ENCODE data around the gene HMOX1.

Gene HMOX1

DNA sequence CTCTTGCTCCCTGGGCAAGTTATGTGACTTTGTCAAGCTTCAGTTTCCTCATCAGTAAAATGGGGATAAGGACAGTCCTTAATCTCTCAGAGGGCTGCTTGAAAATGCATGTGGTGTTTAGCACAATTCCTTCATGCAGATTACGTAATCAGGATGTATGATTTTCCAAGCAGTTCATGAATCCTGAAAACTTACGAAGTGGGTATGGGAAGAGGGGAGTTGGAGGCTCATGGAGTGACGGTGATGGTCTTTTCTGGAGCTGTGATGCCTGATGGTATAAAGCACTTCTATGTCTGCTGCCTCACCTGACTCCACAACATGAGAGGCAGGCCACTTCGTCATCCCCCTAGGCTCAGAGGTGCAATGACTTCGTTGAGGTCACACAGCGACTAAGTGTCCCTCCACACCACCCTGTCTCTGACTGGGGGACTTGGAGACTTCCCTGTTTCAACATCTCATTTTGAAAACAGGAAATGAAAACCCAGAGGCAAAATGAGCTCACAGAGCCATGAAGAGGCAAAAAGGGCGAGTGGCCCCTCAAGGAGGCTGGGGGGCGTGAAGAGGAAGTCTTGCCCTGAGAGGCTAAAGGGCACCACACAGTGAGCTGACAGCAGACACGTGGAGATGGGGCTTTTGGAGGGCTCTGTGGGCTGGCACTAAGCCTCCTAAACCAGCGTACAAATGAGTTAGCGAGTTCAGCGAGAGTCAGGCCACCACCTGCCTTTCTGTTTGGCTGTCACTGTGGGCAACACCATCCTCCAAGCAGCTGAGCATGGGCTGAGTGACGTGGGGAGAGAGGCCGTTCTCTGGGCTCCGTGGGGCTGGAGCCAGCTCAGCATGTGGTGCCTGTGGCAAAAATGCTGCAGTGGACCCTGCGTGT lies 29.1 kb downstream of the HMOX1 start:
- no peak for DNase-seq

DNA sequence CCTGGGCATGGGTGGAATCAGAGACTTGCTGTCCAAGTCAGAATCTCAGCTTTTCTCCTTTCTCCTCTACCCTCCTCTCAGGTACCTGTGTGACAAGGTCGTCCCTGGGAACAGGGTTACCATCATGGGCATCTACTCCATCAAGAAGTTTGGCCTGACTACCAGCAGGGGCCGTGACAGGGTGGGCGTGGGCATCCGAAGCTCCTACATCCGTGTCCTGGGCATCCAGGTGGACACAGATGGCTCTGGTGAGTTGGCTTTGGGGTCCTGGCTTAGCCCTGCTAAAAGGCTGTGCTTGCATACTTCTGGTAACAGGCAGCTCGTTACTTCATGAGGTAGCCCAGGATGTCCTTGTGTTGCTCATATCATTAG lies 29.8 kb downstream of the HMOX1 start:
- DNase-seq, result no peak

DNA sequence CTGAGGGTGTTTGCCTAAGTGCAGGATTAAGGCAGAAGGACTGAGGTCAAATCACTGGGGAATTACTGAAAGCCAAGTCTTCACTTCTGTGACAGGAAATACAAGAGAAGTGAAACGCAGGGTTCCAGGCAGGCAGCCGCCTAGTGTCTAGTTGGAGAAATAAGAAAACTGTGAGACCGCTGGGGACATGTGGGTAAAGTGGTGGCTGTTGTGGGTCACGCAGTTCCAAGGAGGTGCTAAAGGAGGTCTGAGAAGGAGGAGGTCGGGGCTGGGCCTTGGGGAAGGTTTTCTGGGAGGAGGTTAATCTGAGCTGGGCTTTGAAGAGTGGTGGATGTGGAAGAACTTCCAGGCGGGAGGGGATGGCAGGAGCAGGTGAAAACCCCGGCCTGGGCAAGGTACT lies 30.2 kb downstream of the HMOX1 start:
- no peak for DNase-seq

DNA sequence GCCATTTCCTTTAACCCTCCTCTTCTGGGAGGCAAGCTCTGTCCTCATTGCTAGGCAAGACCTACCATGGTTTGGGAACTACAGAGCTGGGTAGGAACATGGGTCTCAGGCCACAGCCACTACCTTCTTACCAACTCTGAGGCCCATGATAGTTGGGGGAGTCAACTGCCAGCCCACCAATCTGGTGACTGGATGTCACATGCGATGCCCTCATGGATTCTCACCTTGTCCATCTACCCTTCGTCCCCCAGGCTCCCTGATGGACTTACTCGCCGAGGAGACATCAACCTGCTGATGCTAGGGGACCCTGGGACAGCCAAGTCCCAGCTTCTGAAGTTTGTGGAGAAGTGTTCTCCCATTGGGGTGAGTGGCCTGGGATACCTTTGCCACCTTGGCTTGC lies 32.7 kb downstream of the HMOX1 start:
- DNase-seq, result no peak

DNA sequence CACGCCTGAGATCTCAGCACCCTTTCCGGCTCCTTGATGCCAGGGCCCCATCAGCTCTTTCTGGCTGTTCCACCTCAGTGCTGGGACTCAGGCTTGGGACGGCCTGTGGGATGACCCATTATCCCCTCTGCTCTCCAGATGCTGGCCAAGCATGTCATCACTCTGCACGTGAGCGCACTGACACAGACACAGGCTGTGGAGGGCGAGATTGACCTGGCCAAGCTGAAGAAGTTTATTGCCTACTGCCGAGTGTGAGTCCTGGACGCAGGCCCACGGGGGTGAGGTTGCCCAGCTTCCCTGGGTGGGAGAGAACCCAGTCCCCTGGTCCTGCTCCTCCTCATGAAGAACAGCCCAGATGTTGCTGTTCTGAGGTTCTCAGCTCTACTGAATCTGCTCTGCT lies 36.7 kb downstream of the HMOX1 start:
- DNase-seq, result no peak

DNA sequence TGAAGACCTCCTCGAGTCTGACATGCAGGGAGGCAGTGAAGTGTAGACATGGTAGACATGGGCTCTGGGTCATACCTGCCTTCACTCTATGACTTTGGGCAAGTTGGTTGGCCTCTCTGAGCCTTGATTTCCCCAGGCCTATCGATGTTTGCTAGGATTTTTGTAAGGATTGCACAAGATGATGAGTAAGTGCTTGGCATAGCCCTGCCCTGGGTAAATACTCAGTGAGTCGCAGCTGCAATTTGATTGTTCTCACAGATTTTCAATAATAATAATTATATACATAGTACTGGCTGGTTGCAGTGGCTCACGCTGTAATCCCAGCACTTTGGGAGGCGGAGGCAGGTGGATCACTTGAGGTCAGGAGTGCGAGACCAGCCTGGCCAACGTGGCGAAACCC lies 37.2 kb downstream of the HMOX1 start:
- no peak for DNase-seq

DNA sequence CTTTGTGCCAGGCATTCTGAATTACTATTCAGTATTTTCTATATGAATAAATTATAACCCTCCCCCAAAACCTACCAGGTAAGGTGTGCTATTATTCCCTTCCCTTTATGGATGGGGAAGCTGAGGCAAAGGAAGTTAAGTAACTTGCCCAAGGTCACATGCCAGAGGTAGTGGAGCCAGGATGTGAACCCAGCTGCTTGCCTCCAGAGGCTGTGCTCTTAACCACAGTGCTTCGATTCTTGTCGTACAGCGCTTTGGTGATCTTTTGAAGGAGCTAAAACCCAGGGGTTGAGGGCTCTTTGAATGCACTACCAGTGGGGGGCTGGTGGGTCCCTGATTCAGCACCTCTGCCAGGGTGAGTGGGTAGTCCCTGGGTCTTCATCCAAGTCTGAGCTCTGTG lies 37.8 kb downstream of the HMOX1 start:
- DNase-seq, result no peak

DNA sequence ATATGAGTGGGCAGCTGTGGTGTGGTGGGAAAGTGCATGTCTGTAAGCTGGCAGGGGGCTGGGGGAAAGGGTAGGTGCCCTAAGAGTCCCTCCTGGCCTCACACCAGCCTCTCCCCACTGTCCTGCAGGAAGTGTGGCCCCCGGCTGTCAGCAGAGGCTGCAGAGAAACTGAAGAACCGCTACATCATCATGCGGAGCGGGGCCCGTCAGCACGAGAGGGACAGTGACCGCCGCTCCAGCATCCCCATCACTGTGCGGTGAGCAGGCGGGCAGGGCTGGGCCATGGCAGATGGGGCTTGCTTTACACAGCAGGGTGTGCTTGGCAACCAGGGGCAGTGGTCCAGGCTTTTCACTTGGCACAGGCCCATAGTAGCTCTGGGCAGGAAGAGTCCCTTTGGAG lies 38.9 kb downstream of the HMOX1 start:
- DNase-seq, result no peak

DNA sequence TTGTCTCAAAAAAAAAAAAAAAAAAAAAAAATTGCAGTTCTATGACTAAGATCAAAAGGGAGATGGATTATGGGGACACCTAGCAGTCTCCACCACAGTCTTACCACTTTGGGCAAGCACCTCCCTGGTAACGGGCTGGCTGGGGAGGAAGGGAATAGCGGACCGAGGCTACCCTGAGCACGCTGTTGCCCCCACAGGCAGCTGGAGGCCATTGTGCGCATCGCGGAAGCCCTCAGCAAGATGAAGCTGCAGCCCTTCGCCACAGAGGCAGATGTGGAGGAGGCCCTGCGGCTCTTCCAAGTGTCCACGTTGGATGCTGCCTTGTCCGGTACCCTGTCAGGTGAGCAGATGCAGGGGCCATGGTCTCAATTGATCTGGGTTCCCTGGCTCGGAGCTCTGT lies 40.2 kb downstream of the HMOX1 start:
- no peak for DNase-seq

DNA sequence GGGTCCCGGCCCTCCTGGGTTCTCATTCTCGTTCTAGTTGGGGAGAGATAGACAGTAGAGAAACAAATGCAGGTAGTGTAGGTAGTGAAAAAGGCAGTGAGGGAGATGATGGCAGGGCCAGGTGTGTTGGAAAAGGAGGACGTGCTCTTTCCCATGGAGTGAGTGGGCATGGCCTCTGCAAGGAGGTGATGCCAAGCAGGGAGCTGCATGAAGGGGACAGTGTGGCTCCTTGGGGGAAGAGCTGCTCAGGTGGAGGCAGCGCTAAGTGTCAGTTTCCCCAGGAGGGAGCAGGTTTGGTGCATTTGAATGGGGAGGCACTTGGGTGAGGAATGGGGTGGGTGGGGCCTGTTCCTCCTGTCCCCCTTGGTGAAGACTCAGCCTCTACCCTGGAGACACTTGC lies 41.2 kb downstream of the HMOX1 start:
- no peak for DNase-seq

DNA sequence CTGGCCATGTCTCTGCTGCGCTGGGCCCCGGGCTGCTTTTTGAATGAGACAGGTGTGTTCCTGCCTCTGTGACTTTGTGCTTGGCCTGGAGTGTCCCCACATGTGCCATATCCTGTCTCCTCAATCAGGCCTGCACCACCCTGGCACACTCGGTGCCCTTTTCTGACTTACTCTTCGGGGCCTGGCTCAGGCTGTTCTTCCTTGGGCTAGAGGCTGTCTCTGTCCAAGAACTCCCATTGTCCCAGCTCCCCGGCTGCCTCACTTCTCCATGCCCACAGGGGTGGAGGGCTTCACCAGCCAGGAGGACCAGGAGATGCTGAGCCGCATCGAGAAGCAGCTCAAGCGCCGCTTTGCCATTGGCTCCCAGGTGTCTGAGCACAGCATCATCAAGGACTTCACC lies 42.0 kb downstream of the HMOX1 start:
- DNase-seq, result no peak

DNA sequence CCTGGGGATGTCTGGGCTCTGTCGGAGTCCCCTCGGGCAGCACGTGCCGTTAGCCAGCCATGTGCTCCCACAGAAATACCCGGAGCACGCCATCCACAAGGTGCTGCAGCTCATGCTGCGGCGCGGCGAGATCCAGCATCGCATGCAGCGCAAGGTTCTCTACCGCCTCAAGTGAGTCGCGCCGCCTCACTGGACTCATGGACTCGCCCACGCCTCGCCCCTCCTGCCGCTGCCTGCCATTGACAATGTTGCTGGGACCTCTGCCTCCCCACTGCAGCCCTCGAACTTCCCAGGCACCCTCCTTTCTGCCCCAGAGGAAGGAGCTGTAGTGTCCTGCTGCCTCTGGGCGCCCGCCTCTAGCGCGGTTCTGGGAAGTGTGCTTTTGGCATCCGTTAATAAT lies 43.2 kb downstream of the HMOX1 start:
- no peak for DNase-seq

DNA sequence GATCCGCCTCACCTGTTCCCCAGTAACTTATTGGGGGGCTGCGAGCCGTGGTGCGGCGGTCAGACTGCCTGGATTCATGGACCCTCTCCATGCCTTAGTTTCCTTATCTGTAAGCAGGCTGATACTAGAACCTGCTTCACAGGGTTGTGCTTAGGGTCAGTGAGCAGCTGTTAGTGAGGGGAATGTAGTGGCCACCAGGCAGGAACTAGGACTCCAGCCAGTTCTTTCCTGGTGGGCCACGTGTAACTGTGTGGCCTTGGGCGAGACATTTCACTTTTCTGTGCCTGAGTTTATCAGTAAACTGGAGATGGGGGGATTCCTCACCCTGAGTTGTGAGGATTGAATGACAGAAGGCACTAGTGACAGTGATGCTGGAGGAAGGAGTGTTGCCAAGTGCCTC lies 43.9 kb downstream of the HMOX1 start:
- no peak for DNase-seq

DNA sequence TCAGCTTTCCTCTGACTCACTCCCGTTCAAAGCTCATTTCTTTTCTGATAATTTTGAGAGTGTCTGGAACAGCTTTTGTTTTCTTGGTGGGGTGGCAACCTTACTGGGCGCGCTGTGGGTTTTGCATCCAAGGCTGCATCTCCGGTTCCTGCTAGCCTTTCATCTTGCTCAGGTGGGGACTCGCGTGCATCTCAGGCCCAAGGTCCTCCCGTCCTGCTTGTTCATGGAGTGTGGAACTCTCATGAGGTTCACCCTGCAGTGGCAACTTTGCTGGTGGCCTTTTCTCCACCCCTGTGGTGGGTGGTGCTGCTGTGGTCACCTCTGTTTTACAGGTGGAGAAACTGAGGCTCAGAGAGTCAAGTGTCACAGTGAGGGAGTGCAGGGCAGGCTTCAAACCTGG lies 44.6 kb downstream of the HMOX1 start:
- no peak for DNase-seq

DNA sequence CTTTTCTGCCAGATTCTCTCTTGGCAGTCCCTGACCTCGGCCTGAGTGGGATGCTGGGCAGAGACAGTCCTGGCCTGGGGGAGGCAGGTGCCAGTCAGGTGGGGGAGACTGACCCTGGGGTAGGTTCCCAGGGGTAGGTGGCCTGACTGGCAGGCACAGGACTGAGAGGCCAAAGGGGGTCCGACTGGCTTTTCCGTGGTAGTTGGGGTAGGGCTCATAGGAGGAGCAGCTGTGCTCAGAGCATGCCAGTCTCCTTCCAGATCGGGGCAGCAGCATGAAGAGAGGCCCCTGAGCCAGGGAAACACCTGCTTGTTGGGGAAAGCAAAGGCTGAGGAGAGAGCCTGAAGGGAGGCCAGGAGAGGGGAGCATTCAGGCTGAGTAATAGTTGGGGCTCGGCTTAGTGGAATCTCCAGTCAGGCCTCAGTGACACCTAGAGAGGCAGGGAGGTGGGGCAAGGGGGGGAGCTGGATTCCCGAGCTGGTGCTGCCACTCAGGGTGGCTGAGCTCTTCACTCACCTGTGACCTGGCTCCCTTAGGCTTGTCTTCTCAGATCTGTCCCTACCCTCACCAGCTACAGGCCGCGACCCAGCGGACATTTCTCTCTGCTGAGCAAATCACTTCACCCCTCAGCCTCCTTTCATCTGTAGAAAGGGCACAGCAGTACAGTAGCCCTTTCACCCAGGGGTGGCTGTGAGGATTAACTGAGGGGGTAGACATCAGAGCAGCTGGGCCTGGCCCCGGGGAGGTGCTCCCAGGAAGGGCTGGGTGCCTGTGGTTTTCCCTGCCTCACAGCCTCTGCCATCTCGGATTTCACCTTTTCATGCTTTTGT lies 45.3 kb downstream of the HMOX1 start:
- no peak for DNase-seq

DNA sequence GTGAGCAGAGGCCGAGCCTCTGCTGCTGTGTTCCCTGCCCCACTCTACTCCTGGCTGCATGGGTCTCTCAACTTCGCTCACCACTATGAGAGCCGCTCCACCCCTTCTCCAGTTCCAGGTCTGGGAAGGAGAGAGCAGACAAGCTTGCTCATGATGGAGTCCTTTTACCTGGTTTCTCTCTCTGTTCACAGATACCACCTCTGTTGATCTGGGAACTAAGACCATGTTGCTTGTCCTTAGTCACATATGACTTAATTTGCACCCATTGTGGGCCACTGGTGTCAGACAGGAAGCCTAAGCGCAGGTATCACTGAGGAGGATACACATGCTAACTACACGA lies 45.9 kb downstream of the HMOX1 start:
- DNase-seq, result no peak

DNA sequence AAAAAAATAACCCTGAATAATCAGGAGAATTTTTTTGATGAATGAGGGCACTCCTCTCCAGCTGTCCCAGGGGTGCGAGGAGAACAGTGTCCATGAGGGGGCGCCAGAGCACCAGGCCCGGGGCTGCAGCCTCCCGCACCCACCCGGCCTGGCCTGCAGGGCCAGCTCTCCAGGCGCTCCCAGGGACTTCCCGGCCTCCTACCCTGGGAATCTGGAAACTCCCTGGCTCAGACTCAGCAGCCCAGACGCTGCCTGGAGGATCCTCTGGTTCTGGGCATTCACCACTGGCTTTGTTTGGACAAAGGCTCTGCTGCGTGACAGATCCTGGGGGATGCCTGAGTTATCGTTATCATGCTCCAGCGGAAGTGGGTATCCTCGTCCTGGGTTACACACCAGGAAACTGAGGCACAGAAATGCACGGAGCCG lies 50.0 kb downstream of the HMOX1 start:
- no peak for DNase-seq

DNA sequence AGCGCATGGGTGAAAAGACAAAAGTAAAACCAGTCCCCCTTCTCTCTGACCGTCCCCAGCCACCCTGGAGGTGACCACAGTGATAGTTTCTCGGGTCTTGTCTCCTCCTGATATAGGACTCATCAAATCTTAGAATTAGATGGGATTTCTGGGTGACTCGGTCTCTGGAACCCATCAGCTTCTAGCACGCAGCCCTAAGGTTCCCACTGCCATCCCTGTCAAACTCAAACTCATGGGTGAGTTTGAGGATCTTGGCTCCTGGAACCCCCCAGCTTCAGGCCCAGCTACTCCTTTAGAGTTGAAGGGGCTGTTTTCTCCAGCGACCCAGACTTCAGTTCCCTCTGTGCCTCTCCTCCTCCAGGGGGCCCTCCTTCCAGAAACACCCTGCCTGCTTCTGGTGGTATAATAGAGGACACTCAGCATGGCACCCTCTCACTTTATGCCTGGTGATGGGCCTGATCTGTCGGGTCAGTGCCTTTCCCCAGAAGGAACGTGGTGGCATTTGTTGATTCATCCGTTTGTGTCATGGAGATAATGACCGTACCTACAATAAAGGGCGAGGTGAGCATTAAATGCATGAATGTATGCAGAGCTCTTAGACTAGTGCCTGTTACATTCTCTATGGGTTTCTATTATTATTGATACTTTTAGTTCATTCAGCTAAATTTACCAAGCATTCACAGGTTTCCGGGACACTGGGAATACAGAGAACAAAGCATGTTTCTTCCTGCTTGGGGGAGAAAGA lies 50.8 kb downstream of the HMOX1 start:
- no peak for DNase-seq

DNA sequence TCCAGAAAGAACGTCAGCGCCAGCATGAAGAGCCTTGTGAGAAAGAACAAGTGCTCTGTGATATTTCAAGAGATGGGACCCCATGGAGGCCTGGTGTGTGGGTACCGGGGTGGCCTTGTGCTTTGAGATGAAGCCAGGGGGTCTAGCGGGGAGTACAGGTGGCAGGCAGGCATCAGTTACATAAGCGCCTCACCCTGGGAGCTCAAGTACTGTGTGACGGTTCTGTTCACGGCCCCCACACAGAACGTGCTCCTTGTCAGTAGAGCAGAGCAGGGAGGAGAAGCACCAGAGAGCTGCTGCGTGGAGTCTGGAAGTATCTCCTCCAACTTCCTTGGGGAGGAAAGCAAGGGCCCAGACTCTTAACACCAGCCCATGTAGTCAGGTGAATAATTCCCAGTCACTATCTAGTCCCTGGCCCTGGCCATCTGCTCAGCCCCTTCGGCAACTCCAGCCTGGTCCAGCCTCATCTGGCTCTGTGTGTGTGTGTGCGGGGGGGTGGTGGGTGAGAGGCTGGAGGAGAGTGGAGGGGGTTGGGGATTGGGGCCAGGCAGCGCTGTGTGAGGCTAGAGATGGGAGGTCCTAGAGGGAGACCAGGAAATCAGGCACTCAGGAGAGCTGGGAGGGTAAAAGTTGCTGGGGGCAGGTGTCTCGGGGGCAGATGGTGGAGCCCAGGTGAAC lies 51.5 kb downstream of the HMOX1 start:
- DNase-seq, result no peak

DNA sequence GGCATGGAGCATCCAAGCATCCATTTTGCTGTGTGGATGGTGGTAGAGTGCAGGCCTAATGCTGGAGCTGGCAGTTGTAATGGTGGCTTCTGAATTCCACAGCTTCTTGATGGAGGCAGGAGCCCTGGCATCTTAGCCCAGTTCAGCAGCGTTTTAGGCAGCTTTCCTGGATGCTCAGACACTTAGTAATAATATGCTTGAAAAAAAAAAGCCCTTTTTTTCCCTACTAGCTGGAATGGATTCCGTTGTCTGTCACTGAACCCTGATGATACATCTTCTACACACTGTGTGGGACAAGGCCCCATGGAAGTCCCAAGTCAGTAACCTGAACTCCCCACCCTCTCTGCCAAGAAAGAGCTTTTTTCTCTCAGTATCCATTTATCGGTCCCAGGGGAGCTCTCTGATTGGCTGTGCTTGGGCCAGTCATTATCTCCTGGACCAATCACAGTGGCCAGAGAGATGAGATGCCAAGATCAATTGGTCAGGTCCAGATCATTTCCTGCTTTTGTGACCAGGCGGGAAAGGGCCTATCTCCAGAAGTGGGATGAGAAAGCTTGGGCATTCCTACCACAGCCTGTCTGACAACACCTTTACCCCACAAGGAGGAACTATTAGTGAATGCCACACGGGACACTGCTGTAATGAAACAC lies 53.3 kb downstream of the HMOX1 start:
- DNase-seq, result no peak

DNA sequence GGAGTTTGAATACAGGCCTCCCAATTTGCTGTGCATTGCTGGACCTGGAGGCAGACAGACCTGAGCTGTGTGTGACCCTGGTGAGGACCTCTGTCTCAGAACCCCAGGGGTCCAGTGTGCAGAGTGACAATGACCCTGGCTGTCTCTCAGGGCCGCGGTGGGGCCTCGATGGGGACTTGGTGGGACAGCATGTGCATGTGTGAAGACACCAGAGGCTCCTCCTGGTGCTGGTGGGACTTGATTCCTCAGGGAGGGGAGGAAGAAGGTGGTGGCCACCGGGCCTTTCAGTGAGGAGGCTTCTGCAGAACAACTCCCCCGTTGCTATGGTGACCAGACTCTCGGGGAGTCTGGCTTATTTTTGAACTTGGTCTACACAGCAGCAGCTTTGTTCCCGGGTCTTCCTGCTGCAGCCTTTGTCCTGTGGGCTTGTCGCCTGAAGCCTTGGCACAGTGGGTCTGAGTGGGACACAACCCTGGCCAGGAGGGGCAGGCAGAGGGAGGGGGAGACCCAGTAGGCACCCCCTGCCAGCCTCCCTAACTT lies 54.4 kb downstream of the HMOX1 start:
- no peak for DNase-seq

DNA sequence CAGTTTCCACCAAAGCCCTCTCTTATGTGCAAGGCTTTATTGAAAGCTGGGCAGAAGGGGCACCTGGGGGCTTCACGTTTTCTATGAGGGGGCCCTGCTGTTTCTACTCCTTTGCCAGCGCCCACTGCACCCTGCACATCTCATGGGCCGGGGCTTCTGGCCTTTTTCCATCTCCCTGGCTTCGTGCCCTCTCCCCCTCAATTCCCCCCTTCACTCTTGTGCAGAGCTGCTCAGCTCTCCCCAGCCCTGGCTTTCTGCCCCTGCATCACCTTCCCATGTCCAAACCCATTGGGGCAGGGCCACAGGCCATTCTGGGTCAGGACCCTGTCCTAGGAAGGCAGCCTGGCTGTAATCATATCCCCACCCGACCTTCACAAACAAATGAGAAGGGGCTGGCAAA lies 55.5 kb downstream of the HMOX1 start:
- DNase-seq, result no peak

Data from NCI-H2081 treated with DMSO at 0.1 percent for 48 hours (cell line).